ENCODE measurements around the gene MTX3.

The MTX3 gene

DNA sequence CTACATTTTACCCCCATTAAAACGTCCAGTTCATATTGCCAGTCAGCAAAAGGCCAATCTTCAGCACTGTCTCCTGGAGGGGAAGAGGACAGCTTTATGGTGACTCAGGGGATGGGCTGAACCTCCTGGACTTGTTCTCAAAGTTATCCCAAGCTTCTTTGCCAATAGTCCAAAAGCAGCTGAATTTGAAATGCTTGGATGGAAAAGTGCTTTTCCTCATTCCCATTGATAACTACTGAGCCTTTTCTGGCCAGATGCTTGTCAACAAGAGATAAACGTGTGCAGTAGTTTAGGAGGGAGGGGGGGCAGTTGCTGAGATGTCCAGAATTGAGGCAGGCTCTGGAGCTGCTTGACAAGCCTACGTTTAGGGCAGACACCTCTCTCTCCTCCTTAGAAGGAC is 43.5 kb downstream of the MTX3 start:
- H3K4me1 ChIP-seq (ENCODE audit: control insufficient read depth, insufficient read depth, low read length) = no peaks in the 10 kb centered on the region
- no peak overlapping the region for H3K4me3 ChIP-seq (ENCODE audit: low read depth, low read length)
- POLR2A ChIA-PET = no interaction called here
- CTCF ChIA-PET = interaction anchor here (0.9 kb wide), 1 partner anchor 69 kb away, joined by 3 read pairs; no protein-coding TSS in a partner anchor
- TF ChIP-seq SCRT1 (tag by site-specific recombination; IDR thresholded peaks at IDR 0.05; ENCODE audit: borderline replicate concordance) (no peak), ZNF830 (tag by site-specific recombination; IDR thresholded peaks at IDR 0.05; ENCODE audit: low read depth) (no peak), REPIN1 (tag by site-specific recombination; IDR thresholded peaks at IDR 0.05; ENCODE audit: low read depth) (no peak), ZNF670 (tag by site-specific recombination; IDR thresholded peaks at IDR 0.05; ENCODE audit: low read depth) (no peak), ZFP3 (tag by site-specific recombination; IDR thresholded peaks at IDR 0.05; ENCODE audit: low read depth) (no peak), ZNF624 (tag by site-specific recombination; IDR thresholded peaks at IDR 0.05) (no peak), SCRT2 (tag by site-specific recombination; IDR thresholded peaks at IDR 0.05) (no peak), ZNF335 (tag by site-specific recombination; conservative IDR thresholded peaks at IDR 0.05) (no peak), ZNF510 (tag by site-specific recombination; IDR thresholded peaks at IDR 0.05; ENCODE audit: insufficient replicate concordance) (no peak), ZNF837 (tag by site-specific recombination; IDR thresholded peaks at IDR 0.05) (no peak), TCF7L2 (IDR thresholded peaks at IDR 0.05; ENCODE audit: borderline replicate concordance, low read depth, low read length) (no peak), ZNF843 (tag by site-specific recombination; IDR thresholded peaks at IDR 0.05) (no peak), ZNF24 (tag by site-specific recombination; IDR thresholded peaks at IDR 0.05) (no peak)
- TF ChIP-seq, protein P1, sequence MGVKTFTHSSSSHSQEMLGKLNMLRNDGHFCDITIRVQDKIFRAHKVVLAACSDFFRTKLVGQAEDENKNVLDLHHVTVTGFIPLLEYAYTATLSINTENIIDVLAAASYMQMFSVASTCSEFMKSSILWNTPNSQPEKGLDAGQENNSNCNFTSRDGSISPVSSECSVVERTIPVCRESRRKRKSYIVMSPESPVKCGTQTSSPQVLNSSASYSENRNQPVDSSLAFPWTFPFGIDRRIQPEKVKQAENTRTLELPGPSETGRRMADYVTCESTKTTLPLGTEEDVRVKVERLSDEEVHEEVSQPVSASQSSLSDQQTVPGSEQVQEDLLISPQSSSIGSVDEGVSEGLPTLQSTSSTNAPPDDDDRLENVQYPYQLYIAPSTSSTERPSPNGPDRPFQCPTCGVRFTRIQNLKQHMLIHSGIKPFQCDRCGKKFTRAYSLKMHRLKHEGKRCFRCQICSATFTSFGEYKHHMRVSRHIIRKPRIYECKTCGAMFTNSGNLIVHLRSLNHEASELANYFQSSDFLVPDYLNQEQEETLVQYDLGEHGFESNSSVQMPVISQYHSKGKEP (tag by site-specific recombination; IDR thresholded peaks at IDR 0.05) = no peak
- TF ChIP-seq, protein P2, sequence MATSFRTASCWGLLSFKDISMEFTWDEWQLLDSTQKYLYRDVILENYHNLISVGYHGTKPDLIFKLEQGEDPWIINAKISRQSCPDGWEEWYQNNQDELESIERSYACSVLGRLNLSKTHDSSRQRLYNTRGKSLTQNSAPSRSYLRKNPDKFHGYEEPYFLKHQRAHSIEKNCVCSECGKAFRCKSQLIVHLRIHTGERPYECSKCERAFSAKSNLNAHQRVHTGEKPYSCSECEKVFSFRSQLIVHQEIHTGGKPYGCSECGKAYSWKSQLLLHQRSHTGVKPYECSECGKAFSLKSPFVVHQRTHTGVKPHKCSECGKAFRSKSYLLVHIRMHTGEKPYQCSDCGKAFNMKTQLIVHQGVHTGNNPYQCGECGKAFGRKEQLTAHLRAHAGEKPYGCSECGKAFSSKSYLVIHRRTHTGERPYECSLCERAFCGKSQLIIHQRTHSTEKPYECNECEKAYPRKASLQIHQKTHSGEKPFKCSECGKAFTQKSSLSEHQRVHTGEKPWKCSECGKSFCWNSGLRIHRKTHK (tag by site-specific recombination; IDR thresholded peaks at IDR 0.05) = no peak
- TF ChIP-seq, protein P3, sequence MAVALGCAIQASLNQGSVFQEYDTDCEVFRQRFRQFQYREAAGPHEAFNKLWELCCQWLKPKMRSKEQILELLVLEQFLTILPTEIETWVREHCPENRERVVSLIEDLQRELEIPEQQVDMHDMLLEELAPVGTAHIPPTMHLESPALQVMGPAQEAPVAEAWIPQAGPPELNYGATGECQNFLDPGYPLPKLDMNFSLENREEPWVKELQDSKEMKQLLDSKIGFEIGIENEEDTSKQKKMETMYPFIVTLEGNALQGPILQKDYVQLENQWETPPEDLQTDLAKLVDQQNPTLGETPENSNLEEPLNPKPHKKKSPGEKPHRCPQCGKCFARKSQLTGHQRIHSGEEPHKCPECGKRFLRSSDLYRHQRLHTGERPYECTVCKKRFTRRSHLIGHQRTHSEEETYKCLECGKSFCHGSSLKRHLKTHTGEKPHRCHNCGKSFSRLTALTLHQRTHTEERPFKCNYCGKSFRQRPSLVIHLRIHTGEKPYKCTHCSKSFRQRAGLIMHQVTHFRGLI (tag by site-specific recombination; IDR thresholded peaks at IDR 0.05) = no peak
- TF ChIP-seq, protein P4, sequence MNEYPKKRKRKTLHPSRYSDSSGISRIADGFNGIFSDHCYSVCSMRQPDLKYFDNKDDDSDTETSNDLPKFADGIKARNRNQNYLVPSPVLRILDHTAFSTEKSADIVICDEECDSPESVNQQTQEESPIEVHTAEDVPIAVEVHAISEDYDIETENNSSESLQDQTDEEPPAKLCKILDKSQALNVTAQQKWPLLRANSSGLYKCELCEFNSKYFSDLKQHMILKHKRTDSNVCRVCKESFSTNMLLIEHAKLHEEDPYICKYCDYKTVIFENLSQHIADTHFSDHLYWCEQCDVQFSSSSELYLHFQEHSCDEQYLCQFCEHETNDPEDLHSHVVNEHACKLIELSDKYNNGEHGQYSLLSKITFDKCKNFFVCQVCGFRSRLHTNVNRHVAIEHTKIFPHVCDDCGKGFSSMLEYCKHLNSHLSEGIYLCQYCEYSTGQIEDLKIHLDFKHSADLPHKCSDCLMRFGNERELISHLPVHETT (tag by site-specific recombination; IDR thresholded peaks at IDR 0.05) = no peak
- TF ChIP-seq, protein P5, sequence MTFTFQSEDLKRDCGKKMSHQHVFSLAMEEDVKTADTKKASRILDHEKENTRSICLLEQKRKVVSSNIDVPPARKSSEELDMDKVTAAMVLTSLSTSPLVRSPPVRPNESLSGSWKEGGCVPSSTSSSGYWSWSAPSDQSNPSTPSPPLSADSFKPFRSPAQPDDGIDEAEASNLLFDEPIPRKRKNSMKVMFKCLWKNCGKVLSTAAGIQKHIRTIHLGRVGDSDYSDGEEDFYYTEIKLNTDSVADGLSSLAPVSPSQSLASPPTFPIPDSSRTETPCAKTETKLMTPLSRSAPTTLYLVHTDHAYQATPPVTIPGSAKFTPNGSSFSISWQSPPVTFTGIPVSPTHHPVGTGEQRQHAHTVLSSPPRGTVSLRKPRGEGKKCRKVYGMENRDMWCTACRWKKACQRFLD (tag by site-specific recombination; IDR thresholded peaks at IDR 0.05) = no peak
- no peak overlapping the region for H3K27ac ChIP-seq (ENCODE audit: extremely low read depth, low read depth, low read length)
- no peaks in the 10 kb centered on the region for H3K9me3 ChIP-seq (ENCODE audit: control insufficient read depth, insufficient read depth, low read depth, low read length)
- no peaks in the 10 kb centered on the region for H3K36me3 ChIP-seq (ENCODE audit: control insufficient read depth in 2 of 2, insufficient read depth in 1 of 2, low read length in 2 of 2)

DNA sequence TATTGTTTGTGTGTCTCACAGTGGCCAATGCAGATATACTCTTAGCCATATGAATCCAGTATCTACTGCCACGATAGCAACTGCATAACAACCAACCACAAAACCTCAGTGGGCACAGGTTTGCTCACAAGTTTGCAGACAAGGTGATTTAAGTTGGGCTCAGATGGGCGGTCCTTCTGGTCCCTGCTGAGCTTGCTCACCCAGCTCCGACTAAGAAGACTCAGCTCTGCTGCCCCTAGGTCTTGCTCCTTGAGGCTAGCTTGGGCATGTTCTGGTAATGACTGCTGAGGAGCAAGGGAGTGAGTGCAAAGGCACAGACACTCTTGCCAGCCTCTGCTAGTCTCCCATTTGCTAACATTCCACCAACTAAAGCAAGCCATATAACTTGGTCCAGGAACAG is 52.6 kb downstream of the MTX3 start:
- CTCF ChIA-PET = interaction anchor here (1.1 kb wide), 1 partner anchor 145 kb away, joined by 3 read pairs; no protein-coding TSS in a partner anchor
- H3K27ac ChIP-seq (ENCODE audit: extremely low read depth, low read depth, low read length) = no peak overlapping the region
- POLR2A ChIA-PET = no interaction called here
- H3K9me3 ChIP-seq (ENCODE audit: control insufficient read depth, insufficient read depth, low read depth, low read length) = no peaks in the 10 kb centered on the region
- H3K4me1 ChIP-seq (ENCODE audit: control insufficient read depth, insufficient read depth, low read length) = no peaks in the 10 kb centered on the region
- TF ChIP-seq ZBTB48 (tag by site-specific recombination; IDR thresholded peaks at IDR 0.05) = peak; percentile 73; the same call in 1 of the 2 replicates
- no peak for TF ChIP-seq KLF7 (tag by site-specific recombination; IDR thresholded peaks at IDR 0.05; ENCODE audit: borderline replicate concordance)
- H3K4me3 ChIP-seq (ENCODE audit: low read depth, low read length) = no peak overlapping the region
- no peaks in the 10 kb centered on the region for H3K36me3 ChIP-seq (ENCODE audit: control insufficient read depth in 2 of 2, insufficient read depth in 1 of 2, low read length in 2 of 2)
